Small intestine (tissue), 4 donors: ENCODE data around the gene STARD10. TPM values are rescaled to one million over a fixed set of nuclear protein-coding genes. Genes with fewer than 3 reads are reported as not detected.

Experiments used
- polyA plus RNA-seq, 4 donors: library from polyadenylated mRNA; stranded (reverse) in 3 of 4; unstranded in 1 of 4; fragments of 200-250 nt in 3 of 4; fragments of 120-200 nt in 1 of 4; gene quantifications; one replicate each; pipeline versions ENCODE4 v1.2.1 to v1.2.3, GENCODE V29; 2013
- donor health status: healthy with polysubstance abuse.
- donor health status: Bipolar disorder and iron deficiency.
- donor health status: healthy.

Gene STARD10
- polyA plus RNA-seq, 4 donors: 169 to 473 (median 284) TPM

Other genes starting within 250 kb of the STARD10 start
- gene PDE2A, start 119.6 kb downstream of the STARD10 start, polyA plus RNA-seq: 10 to 100 TPM in 1 of 4 donors, 1 to 10 TPM in 3; 1.8 to 31.6 (median 7.4) TPM
- gene ARAP1, start 41.6 kb downstream of the STARD10 start, polyA plus RNA-seq: 10 to 100 TPM; 42.2 to 70.9 (median 53.2) TPM
- 10 to 100 TPM; 19.7 to 50.7 (median 40.1) TPM for gene ATG16L2, start 20.4 kb upstream of the STARD10 start, polyA plus RNA-seq